ENCODE measurements around the gene PADI3.

DNA sequence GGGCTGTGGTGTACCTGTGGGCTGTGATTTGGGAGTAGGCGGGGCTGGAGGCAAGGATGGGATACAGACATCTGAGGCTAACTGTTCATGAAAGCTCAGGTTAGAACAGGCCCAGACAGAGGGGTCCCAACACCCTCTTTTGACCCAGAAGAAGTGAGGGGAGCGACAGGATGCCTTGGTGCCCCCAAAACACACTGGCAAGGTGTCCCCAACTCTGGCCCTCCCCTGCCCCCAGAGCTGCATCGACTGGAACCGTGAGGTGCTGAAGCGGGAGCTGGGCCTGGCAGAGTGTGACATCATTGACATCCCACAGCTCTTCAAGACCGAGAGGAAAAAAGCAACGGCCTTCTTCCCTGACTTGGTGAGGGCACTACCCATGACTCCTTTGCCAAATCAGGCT lies 31.5 kb downstream of the PADI3 start:
- TF ChIP-seq, protein P1, sequence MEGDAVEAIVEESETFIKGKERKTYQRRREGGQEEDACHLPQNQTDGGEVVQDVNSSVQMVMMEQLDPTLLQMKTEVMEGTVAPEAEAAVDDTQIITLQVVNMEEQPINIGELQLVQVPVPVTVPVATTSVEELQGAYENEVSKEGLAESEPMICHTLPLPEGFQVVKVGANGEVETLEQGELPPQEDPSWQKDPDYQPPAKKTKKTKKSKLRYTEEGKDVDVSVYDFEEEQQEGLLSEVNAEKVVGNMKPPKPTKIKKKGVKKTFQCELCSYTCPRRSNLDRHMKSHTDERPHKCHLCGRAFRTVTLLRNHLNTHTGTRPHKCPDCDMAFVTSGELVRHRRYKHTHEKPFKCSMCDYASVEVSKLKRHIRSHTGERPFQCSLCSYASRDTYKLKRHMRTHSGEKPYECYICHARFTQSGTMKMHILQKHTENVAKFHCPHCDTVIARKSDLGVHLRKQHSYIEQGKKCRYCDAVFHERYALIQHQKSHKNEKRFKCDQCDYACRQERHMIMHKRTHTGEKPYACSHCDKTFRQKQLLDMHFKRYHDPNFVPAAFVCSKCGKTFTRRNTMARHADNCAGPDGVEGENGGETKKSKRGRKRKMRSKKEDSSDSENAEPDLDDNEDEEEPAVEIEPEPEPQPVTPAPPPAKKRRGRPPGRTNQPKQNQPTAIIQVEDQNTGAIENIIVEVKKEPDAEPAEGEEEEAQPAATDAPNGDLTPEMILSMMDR (IDR thresholded peaks at IDR 0.05): no peak
- no peak for TF ChIP-seq POLR2A (IDR thresholded peaks at IDR 0.05)
- no peak for TF ChIP-seq POLR2AphosphoS5 (IDR thresholded peaks at IDR 0.05)
- no peak for TF ChIP-seq EP300 (IDR thresholded peaks at IDR 0.05)
